Activated CD8-positive, alpha-beta T cell treated with anti-CD3 and anti-CD28 coated beads, Interleukin-2, amount 10 ng/mL, durations not matched to agents 7 days and 5 days (primary cell): ENCODE data around the gene RACGAP1. TPM values are rescaled to one million over a fixed set of nuclear protein-coding genes. Genes with fewer than 3 reads are reported as not detected.

Experiments
- ATAC-seq: fragments of 150-1000 bp; cut with Tn5 transposase; one replicate; pipeline ENCODE4 v1.10.0; 2021; ENCODE audit warnings: moderate library complexity
- CTCF ChIA-PET: fragments of 350-600 bp; sonication (Branson Sonifier 250); formaldehyde crosslinking; loops from one replicate; lab custom pipeline; 2021; ENCODE audit warnings: antibody characterized with exemption; lab: Charles Lee
- POLR2A ChIA-PET: fragments of 350-600 bp; sonication (Branson Sonifier 250); formaldehyde crosslinking; loops from one replicate; lab custom pipeline; 2021; ENCODE audit warnings: antibody characterized with exemption; lab: Charles Lee
- DNase-seq: peaks from one replicate; pipeline ENCODE4 v3.0.0-alpha.2; 2020
- H3K27ac Mint-ChIP-seq: one replicate; pipeline ENCODE4 v1.8.0; 2021; ENCODE audit warnings: mild to moderate bottlenecking, mixed read lengths
- H3K27me3 Mint-ChIP-seq: one replicate; pipeline ENCODE4 v1.8.0; 2021; ENCODE audit warnings: low read depth, mixed read lengths
- H3K36me3 Mint-ChIP-seq: one replicate; pipeline ENCODE4 v1.8.0; 2021; ENCODE audit warnings: low read depth, mixed read lengths
- H3K4me1 Mint-ChIP-seq: one replicate; pipeline ENCODE4 v1.8.0; 2021; ENCODE audit warnings: low read depth, mixed read lengths
- H3K4me3 Mint-ChIP-seq: one replicate; pipeline ENCODE4 v1.8.0; 2021; ENCODE audit warnings: mild to moderate bottlenecking, mixed read lengths
- H3K9me3 Mint-ChIP-seq: one replicate; pipeline ENCODE4 v1.8.0; 2022; ENCODE audit warnings: mixed read lengths; ENCODE audit not compliant: insufficient read depth
- total RNA-seq, 2 experiments: library from RNA; stranded (reverse); gene quantifications; one replicate each; pipeline ENCODE4 v1.2.3, GENCODE V29; 2021

The RACGAP1 gene
- total RNA-seq, 2 experiments from 2014 or later, result 185 to 200 TPM

- Mint-ChIP-seq H3K9me3 (no peaks in the 10 kb centered on the region), H3K4me3 (no peak overlapping the region), H3K36me3 (peaks cover 15% of the 10 kb centered on the region), H3K27me3 (no peaks in the 10 kb centered on the region), H3K27ac (no peak overlapping the region), H3K4me1 (peaks cover 49% of the 10 kb centered on the region)
- CTCF ChIA-PET, result interaction anchor here (1.4 to 6.2 kb wide), 4 partner anchors 12 to 96 kb away, joined by 4 to 56 read pairs (median 4); partner anchors contain the start of gene RACGAP1
- DNase-seq (no peak), ATAC-seq (no peak)
- POLR2A ChIA-PET, result no interaction called here
Measured at GRCh38 chr12:50062728-50063460, 37.6 kb upstream of the RACGAP1 start.

- Mint-ChIP-seq H3K36me3 (peaks cover 15% of the 10 kb centered on the region), H3K27ac (no peak overlapping the region), H3K9me3 (no peaks in the 10 kb centered on the region), H3K4me1 (peaks cover 50% of the 10 kb centered on the region), H3K27me3 (peaks cover under 1% of the 10 kb centered on the region), H3K4me3 (no peak overlapping the region)
- ChIA-PET POLR2A (no interaction called here), CTCF (interaction anchor here (1.2 to 6.2 kb wide), 6 partner anchors 7 to 117 kb away, joined by 3 to 68 read pairs (median 4); partner anchors contain the start of gene RACGAP1)
- DNase-seq (no peak), ATAC-seq (no peak)
Measured at GRCh38 chr12:50061946-50062686, 36.8 kb upstream of the RACGAP1 start.

- peaks cover 60% of the 10 kb centered on the region for H3K4me1 Mint-ChIP-seq
- H3K9me3 Mint-ChIP-seq, result no peaks in the 10 kb centered on the region
- ATAC-seq, result no peak
- ChIA-PET CTCF (interaction anchor here (1.1 to 6.2 kb wide), 4 partner anchors 8 to 160 kb away, joined by 3 to 68 read pairs (median 30); no protein-coding TSS in a partner anchor), POLR2A (no interaction called here)
- no peak for DNase-seq
- H3K36me3 Mint-ChIP-seq, result peaks cover 15% of the 10 kb centered on the region
- no peak overlapping the region for H3K4me3 Mint-ChIP-seq
- peak overlapping the region; percentile 62 for H3K27ac Mint-ChIP-seq
- H3K27me3 Mint-ChIP-seq, result peaks cover 8% of the 10 kb centered on the region
Measured at GRCh38 chr12:50061171-50061570, 35.9 kb upstream of the RACGAP1 start.

- no peak for ATAC-seq
- POLR2A ChIA-PET, result interaction anchor here (0.8 to 2.0 kb wide), 4 partner anchors 24 to 53 kb away, joined by 3 to 11 read pairs (median 4); partner anchors contain the start of gene SMARCD1
- Mint-ChIP-seq H3K27ac (peak overlapping the region; percentile 94), H3K27me3 (peaks cover 11% of the 10 kb centered on the region), H3K4me3 (peak overlapping the region; percentile 75), H3K4me1 (peaks cover 66% of the 10 kb centered on the region), H3K36me3 (peaks cover 15% of the 10 kb centered on the region), H3K9me3 (no peaks in the 10 kb centered on the region)
- CTCF ChIA-PET, result interaction anchor here (0.9 to 6.2 kb wide), 9 partner anchors 9 to 115 kb away, joined by 3 to 68 read pairs (median 5); partner anchors contain the start of genes COX14 and SMARCD1
- DNase-seq, result no peak
Measured at GRCh38 chr12:50060120-50060468, 34.8 kb upstream of the RACGAP1 start.

GRCh38 chr12:50059440-50060119 lies 34.3 kb upstream of the RACGAP1 start:
- Mint-ChIP-seq H3K36me3 (peaks cover 15% of the 10 kb centered on the region), H3K27ac (peak overlapping the region; percentile 94), H3K27me3 (peaks cover 11% of the 10 kb centered on the region), H3K4me1 (peaks cover 66% of the 10 kb centered on the region), H3K4me3 (peak overlapping the region; percentile 75), H3K9me3 (no peaks in the 10 kb centered on the region)
- DNase-seq (peak; percentile 88), ATAC-seq (peak; percentile 70)
- CTCF ChIA-PET, result interaction anchor here (0.7 to 6.2 kb wide), 17 partner anchors 10 to 282 kb away, joined by 3 to 68 read pairs (median 5); partner anchors contain the start of genes CERS5, COX14 and SMARCD1
- POLR2A ChIA-PET, result interaction anchor here (0.6 to 2.0 kb wide), 8 partner anchors 20 to 1344 kb away, joined by 3 to 11 read pairs (median 3); partner anchors contain the start of genes RACGAP1 and SMARCD1

GRCh38 chr12:50058743-50059312 lies 33.5 kb upstream of the RACGAP1 start:
- CTCF ChIA-PET, result interaction anchor here (0.7 to 6.2 kb wide), 16 partner anchors 11 to 281 kb away, joined by 3 to 68 read pairs (median 5); partner anchors contain the start of genes CERS5, COX14 and SMARCD1
- Mint-ChIP-seq H3K27me3 (peaks cover 11% of the 10 kb centered on the region), H3K9me3 (no peaks in the 10 kb centered on the region), H3K27ac (peak overlapping the region; percentile 94), H3K36me3 (peaks cover 15% of the 10 kb centered on the region), H3K4me1 (peaks cover 66% of the 10 kb centered on the region), H3K4me3 (peak overlapping the region; percentile 75)
- ATAC-seq (peak; percentile 48), DNase-seq (peak; percentile 67)
- POLR2A ChIA-PET, result interaction anchor here (0.6 to 2.0 kb wide), 6 partner anchors 19 to 1343 kb away, joined by 3 to 11 read pairs (median 4); partner anchors contain the start of genes RACGAP1 and SMARCD1

- peaks cover 14% of the 10 kb centered on the region for H3K27me3 Mint-ChIP-seq
- no peaks in the 10 kb centered on the region for H3K9me3 Mint-ChIP-seq
Measured at GRCh38 chr12:50057896-50058670, 32.8 kb upstream of the RACGAP1 start.

GRCh38 chr12:50057000-50057841 lies 31.9 kb upstream of the RACGAP1 start, which contains the start of gene ASIC1:
Gene ASIC1, plus strand, starts transcription at chr12:50057596. Its CDS starts 1,171 bp downstream, at chr12:50058767.
- Mint-ChIP-seq H3K36me3 (peaks cover 15% of the 10 kb centered on the region), H3K9me3 (no peaks in the 10 kb centered on the region), H3K27me3 (peaks cover 23% of the 10 kb centered on the region), H3K4me3 (peak within 1 kb of the TSS; percentile 83), H3K4me1 (peaks cover 55% of the 10 kb centered on the region), H3K27ac (peak within 1 kb of the TSS; percentile 94)
- ChIA-PET CTCF (interaction anchor here (0.9 to 6.2 kb wide), 17 partner anchors 9 to 118 kb away, joined by 3 to 100 read pairs (median 7); partner anchors contain the start of genes COX14 and SMARCD1), POLR2A (no interaction called here)
- peak; percentile 61 for DNase-seq
- peak; percentile 48 for ATAC-seq

More at GRCh38 chr12:50057896-50058670, 32.8 kb upstream of the RACGAP1 start:
- ChIA-PET CTCF (interaction anchor here (0.9 to 6.2 kb wide), 10 partner anchors 11 to 280 kb away, joined by 3 to 68 read pairs (median 6); partner anchors contain the start of genes COX14 and SMARCD1), POLR2A (interaction anchor here (0.5 to 2.0 kb wide), 7 partner anchors 10 to 248 kb away, joined by 3 to 11 read pairs (median 4); partner anchors contain the start of genes RACGAP1 and SMARCD1)
- Mint-ChIP-seq H3K36me3 (peaks cover 15% of the 10 kb centered on the region), H3K4me1 (peaks cover 62% of the 10 kb centered on the region), H3K4me3 (peak overlapping the region; percentile 75), H3K27ac (peak overlapping the region; percentile 94)
- DNase-seq, result peak; percentile 42
- ATAC-seq, result no peak

GRCh38 chr12:50056639-50056976 lies 31.3 kb upstream of the RACGAP1 start:
- Mint-ChIP-seq H3K4me1 (peaks cover 51% of the 10 kb centered on the region), H3K36me3 (peaks cover 15% of the 10 kb centered on the region), H3K9me3 (no peaks in the 10 kb centered on the region), H3K27me3 (peaks cover 29% of the 10 kb centered on the region), H3K27ac (no peak overlapping the region), H3K4me3 (peak overlapping the region; percentile 83)
- no peak for DNase-seq
- POLR2A ChIA-PET, result interaction anchor here (1.1 to 1.4 kb wide), 2 partner anchors 19 to 28 kb away, joined by 3 read pairs; no protein-coding TSS in a partner anchor
- no peak for ATAC-seq
- CTCF ChIA-PET, result interaction anchor here (0.6 to 3.6 kb wide), 30 partner anchors 10 to 191 kb away, joined by 3 to 100 read pairs (median 5); partner anchors contain the start of genes COX14, RACGAP1 and SMARCD1
